H9 (cell line): Measurements from ENCODE around the gene TBX21. TPM values are rescaled to one million over a fixed set of nuclear protein-coding genes. Genes with fewer than 3 reads are reported as not detected.

Experiments
- DNase-seq: peaks from one replicate; pipeline ENCODE4 v3.0.0-alpha.2; 2017
- H2AFZ ChIP-seq: one replicate; pipeline ENCODE4 v1.6.1; 2013; ENCODE audit warnings: mild to moderate bottlenecking, low read length, control low read depth, moderate library complexity
- H2AK5ac ChIP-seq: 2 replicates; pipeline ENCODE4 v1.6.1; 2013; ENCODE audit warnings: low read length, control low read depth, mixed read lengths; ENCODE audit not compliant: insufficient read length
- H2BK120ac ChIP-seq: one replicate; pipeline ENCODE4 v1.6.1; 2013; ENCODE audit warnings: low read depth, mild to moderate bottlenecking, low read length, control low read depth, inconsistent platforms; ENCODE audit not compliant: poor library complexity, severe bottlenecking
- H2BK12ac ChIP-seq: 2 replicates; pipeline ENCODE4 v1.6.1; 2013; ENCODE audit warnings: low read length, control low read depth, mixed read lengths, low read depth; ENCODE audit not compliant: insufficient read length
- H2BK15ac ChIP-seq: 2 replicates; pipeline ENCODE4 v1.6.1; 2013; ENCODE audit warnings: low read depth, low read length, control low read depth
- H2BK20ac ChIP-seq: one replicate; pipeline ENCODE4 v1.6.1; 2013; ENCODE audit warnings: low read depth, mild to moderate bottlenecking, low read length, control low read depth, inconsistent platforms; ENCODE audit not compliant: poor library complexity, severe bottlenecking
- H2BK5ac ChIP-seq: 2 replicates; pipeline ENCODE4 v1.6.1; 2013; ENCODE audit warnings: low read length, control low read depth, mixed read lengths; ENCODE audit not compliant: insufficient read length
- H3K14ac ChIP-seq: 2 replicates; pipeline ENCODE4 v1.6.1; 2013; ENCODE audit warnings: low read length, control low read depth; ENCODE audit not compliant: insufficient read depth
- H3K18ac ChIP-seq: 2 replicates; pipeline ENCODE4 v1.6.1; 2013; ENCODE audit warnings: low read depth, mild to moderate bottlenecking, mixed read lengths, low read length, control low read depth; ENCODE audit not compliant: insufficient read length
- H3K23ac ChIP-seq: 2 replicates; pipeline ENCODE4 v1.6.1; 2013; ENCODE audit warnings: low read length, control low read depth, mixed read lengths, low read depth; ENCODE audit not compliant: insufficient read length
- H3K23me2 ChIP-seq: 2 replicates; pipeline ENCODE4 v1.6.1; 2013; ENCODE audit warnings: low read depth, mild to moderate bottlenecking, mixed read lengths, low read length, control low read depth; ENCODE audit not compliant: insufficient read length, poor library complexity, severe bottlenecking
- H3K27ac ChIP-seq: 2 replicates; pipeline ENCODE4 v1.5.1; 2013; ENCODE audit warnings: low read length, control low read depth, mixed read lengths, low read depth; ENCODE audit not compliant: insufficient read length
- H3K27me3 ChIP-seq: 2 replicates; pipeline ENCODE4 v1.6.1; 2013; ENCODE audit warnings: low read length, control low read depth, inconsistent platforms; ENCODE audit not compliant: insufficient read depth
- H3K4ac ChIP-seq: 2 replicates; pipeline ENCODE4 v1.6.1; 2013; ENCODE audit warnings: low read depth, mild to moderate bottlenecking, control low read depth, inconsistent platforms, low read length, moderate library complexity
- H3K4me1 ChIP-seq: 2 replicates; pipeline ENCODE4 v1.6.1; 2013; ENCODE audit warnings: low read length, control low read depth, inconsistent platforms; ENCODE audit not compliant: insufficient read depth
- H3K4me2 ChIP-seq: 2 replicates; pipeline ENCODE4 v1.6.1; 2013; ENCODE audit warnings: low read length, control low read depth, mixed read lengths; ENCODE audit not compliant: insufficient read length, insufficient read depth
- H3K56ac ChIP-seq: 2 replicates; pipeline ENCODE4 v1.6.1; 2013; ENCODE audit warnings: low read depth, mild to moderate bottlenecking, mixed read lengths, low read length, control low read depth; ENCODE audit not compliant: insufficient read length
- H3K79me1 ChIP-seq: 2 replicates; pipeline ENCODE4 v1.6.1; 2013; ENCODE audit warnings: low read depth, mild to moderate bottlenecking, moderate library complexity, low read length, control low read depth, inconsistent platforms; ENCODE audit not compliant: insufficient read depth, poor library complexity, severe bottlenecking
- H3K79me2 ChIP-seq: 2 replicates; pipeline ENCODE4 v1.6.1; 2013; ENCODE audit warnings: low read length, control low read depth, inconsistent platforms; ENCODE audit not compliant: insufficient read depth
- H3K9ac ChIP-seq: 2 replicates; pipeline ENCODE4 v1.6.1; 2013; ENCODE audit warnings: low read length, control low read depth, mixed read lengths; ENCODE audit not compliant: insufficient read length; ENCODE audit errors: extremely low read depth
- H3K9me3 ChIP-seq: one replicate; pipeline ENCODE4 v1.6.1; 2013; ENCODE audit warnings: low read depth, low read length, inconsistent platforms; ENCODE audit not compliant: control insufficient read depth
- H3T11ph ChIP-seq: one replicate; pipeline ENCODE4 v1.6.1; 2013; ENCODE audit warnings: mild to moderate bottlenecking, low read length, control low read depth, inconsistent platforms
- H4K20me1 ChIP-seq: one replicate; pipeline ENCODE4 v1.6.1; 2013; ENCODE audit not compliant: control insufficient read depth, insufficient read length, insufficient read depth
- H4K5ac ChIP-seq: 2 replicates; pipeline ENCODE4 v1.6.1; 2013; ENCODE audit warnings: low read depth, mild to moderate bottlenecking, mixed read lengths, low read length, control low read depth; ENCODE audit not compliant: insufficient read length
- H4K8ac ChIP-seq: replicated peaks from 2 replicates; pipeline ENCODE4 v1.6.1; 2013; ENCODE audit warnings: low read length, control low read depth, mixed read lengths, low read depth; ENCODE audit not compliant: insufficient read length
- H4K91ac ChIP-seq: 2 replicates; pipeline ENCODE4 v1.6.1; 2013; ENCODE audit warnings: low read depth, mild to moderate bottlenecking, moderate library complexity, mixed read lengths, low read length, control low read depth; ENCODE audit not compliant: insufficient read length
- H3K27ac Mint-ChIP-seq, 3 experiments: 2 replicates in 2 of 3; 3 replicates in 1 of 3; pipeline ENCODE4 v1.8.0; 2020 to 2021; ENCODE audit warnings: mixed read lengths in 3 of 3, mild to moderate bottlenecking in 1 of 3, moderate library complexity in 1 of 3
- H3K27me3 Mint-ChIP-seq: 2 replicates; pipeline ENCODE4 v1.8.0; 2021; ENCODE audit warnings: low read depth, mild to moderate bottlenecking, moderate library complexity, mixed read lengths
- H3K36me3 Mint-ChIP-seq, 3 experiments: 2 replicates in 2 of 3; 3 replicates in 1 of 3; pipeline ENCODE4 v1.8.0; 2020 to 2021; ENCODE audit warnings: low read depth in 3 of 3, mixed read lengths in 3 of 3; ENCODE audit not compliant: insufficient read depth in 1 of 3
- H3K4me1 Mint-ChIP-seq, 2 experiments: 2 replicates each; pipeline ENCODE4 v1.8.0; 2020; ENCODE audit warnings: mixed read lengths in 2 of 2
- H3K4me3 Mint-ChIP-seq, 2 experiments: 2 replicates in 1 of 2; 3 replicates in 1 of 2; pipeline ENCODE4 v1.8.0; 2020 to 2021; ENCODE audit warnings: mild to moderate bottlenecking in 2 of 2, mixed read lengths in 2 of 2, moderate library complexity in 1 of 2
- H3K9me3 Mint-ChIP-seq, 2 experiments: 2 replicates in 1 of 2; 3 replicates in 1 of 2; pipeline ENCODE4 v1.8.0; 2020; ENCODE audit warnings: mild to moderate bottlenecking in 2 of 2, mixed read lengths in 2 of 2, moderate library complexity in 1 of 2
- WGBS: extraction: QIAGEN DNeasy Blood & Tissue Kit; methylation state at CpG from one replicate; pipeline ENCODE4 v1.1.7; 2013; ENCODE audit warnings: missing lambda C conversion rate, low lambda C conversion rate, mixed read lengths; ENCODE audit not compliant: insufficient read length; ENCODE audit errors: extremely low coverage; 5-methylcytosine and 5-hydroxymethylcytosine counted together
- total RNA-seq: library from RNA; stranded (reverse); gene quantifications from 2 replicates; pipeline ENCODE4 v1.2.1, GENCODE V29; 2021
- TF ChIP-seq, protein P1 (sequence below): fragments of 200-600 bp; sonication (generic); conservative IDR thresholded peaks from 3 replicates; pipeline ENCODE4 v1.8.0; 2021; ENCODE audit warnings: antibody characterized with exemption, mild to moderate bottlenecking

TBX21 gene
- total RNA-seq, 1 experiment from 2014 or later = not detected

DNA sequence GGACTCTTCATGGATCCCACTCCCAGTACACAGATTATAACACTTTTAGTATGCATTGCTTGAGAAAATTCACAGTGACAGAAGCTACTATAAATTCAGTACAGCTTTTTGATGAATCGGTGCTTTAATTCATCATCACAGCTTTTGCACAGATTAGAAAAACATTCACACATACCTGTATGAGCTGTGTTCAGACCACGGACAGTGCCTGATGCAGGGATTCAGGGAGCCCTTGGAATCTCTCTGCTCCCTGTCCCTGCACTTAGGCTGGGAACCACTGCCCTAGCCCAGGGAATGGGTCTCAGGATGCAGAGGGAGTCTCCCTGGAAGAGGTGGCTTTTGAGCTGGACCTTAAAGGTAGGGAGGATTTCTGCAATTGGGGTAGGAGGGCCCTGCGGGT lies 25.2 kb upstream of the TBX21 start:
- Mint-ChIP-seq H3K4me3 (no peak overlapping the region), H3K27ac (no peak overlapping the region), H3K9me3 (no peaks in the 10 kb centered on the region), H3K4me1 (peaks cover 3 to 20% of the 10 kb centered on the region in 2 experiments; a peak in 2 of 4 replicates), H3K27me3 (peaks cover 2% of the 10 kb centered on the region; the same call in 1 of the 2 replicates), H3K36me3 (peaks cover 4 to 18% (median 7%) of the 10 kb centered on the region in 3 experiments; a peak in 3 of 7 replicates)
- Histone ChIP-seq H3K27me3 (no peaks in the 10 kb centered on the region), H3K79me1 (no peaks in the 10 kb centered on the region), H3K4me1 (no peaks in the 10 kb centered on the region), H3K4ac (no peak overlapping the region), H4K8ac (no peak overlapping the region), H3K4me2 (no peak overlapping the region), H3K79me2 (no peaks in the 10 kb centered on the region), H2AFZ (no peak overlapping the region), H3K23ac (no peak overlapping the region), H3K18ac (no peak overlapping the region), H3K9ac (no peak overlapping the region), H3T11ph (no peak overlapping the region), H2BK15ac (no peak overlapping the region), H2BK20ac (no peak overlapping the region), H4K5ac (no peak overlapping the region), H2BK120ac (no peak overlapping the region), H4K20me1 (no peaks in the 10 kb centered on the region), H4K91ac (no peak overlapping the region), H2BK5ac (no peak overlapping the region), H3K23me2 (no peaks in the 10 kb centered on the region), H3K9me3 (no peaks in the 10 kb centered on the region), H3K56ac (no peak overlapping the region), H2BK12ac (no peak overlapping the region), H3K14ac (no peak overlapping the region), H3K27ac (no peak overlapping the region), H2AK5ac (no peak overlapping the region)
- WGBS = no CpG with 5 or more reads among the region's 3 CpGs
- TF ChIP-seq, protein P1, sequence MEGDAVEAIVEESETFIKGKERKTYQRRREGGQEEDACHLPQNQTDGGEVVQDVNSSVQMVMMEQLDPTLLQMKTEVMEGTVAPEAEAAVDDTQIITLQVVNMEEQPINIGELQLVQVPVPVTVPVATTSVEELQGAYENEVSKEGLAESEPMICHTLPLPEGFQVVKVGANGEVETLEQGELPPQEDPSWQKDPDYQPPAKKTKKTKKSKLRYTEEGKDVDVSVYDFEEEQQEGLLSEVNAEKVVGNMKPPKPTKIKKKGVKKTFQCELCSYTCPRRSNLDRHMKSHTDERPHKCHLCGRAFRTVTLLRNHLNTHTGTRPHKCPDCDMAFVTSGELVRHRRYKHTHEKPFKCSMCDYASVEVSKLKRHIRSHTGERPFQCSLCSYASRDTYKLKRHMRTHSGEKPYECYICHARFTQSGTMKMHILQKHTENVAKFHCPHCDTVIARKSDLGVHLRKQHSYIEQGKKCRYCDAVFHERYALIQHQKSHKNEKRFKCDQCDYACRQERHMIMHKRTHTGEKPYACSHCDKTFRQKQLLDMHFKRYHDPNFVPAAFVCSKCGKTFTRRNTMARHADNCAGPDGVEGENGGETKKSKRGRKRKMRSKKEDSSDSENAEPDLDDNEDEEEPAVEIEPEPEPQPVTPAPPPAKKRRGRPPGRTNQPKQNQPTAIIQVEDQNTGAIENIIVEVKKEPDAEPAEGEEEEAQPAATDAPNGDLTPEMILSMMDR = no peak
- no peak for DNase-seq
